Loucy (cell line): ENCODE results near the gene BCAP31.

Experiments
- H2AFZ ChIP-seq: fragments of 200-600 bp; sonication (generic); 2 replicates; pipeline ENCODE4 v1.6.0; 2016; ENCODE audit warnings: antibody characterized with exemption, mild to moderate bottlenecking, low read length, moderate library complexity
- H3F3A ChIP-seq: fragments of 200-600 bp; 2 replicates; pipeline ENCODE4 v1.6.0; 2016; ENCODE audit warnings: antibody characterized with exemption, low read depth, mild to moderate bottlenecking
- H3K27me3 ChIP-seq: fragments of 200-600 bp; sonication (generic); 2 replicates; pipeline ENCODE4 v1.6.1; 2014; ENCODE audit warnings: low read length, mild to moderate bottlenecking; ENCODE audit not compliant: insufficient read depth, poor library complexity, severe bottlenecking
- H3K36me3 ChIP-seq: fragments of 200-600 bp; sonication (generic); 2 replicates; pipeline ENCODE4 v1.6.1; 2016; ENCODE audit warnings: low read length; ENCODE audit not compliant: insufficient read depth
- H3K4me1 ChIP-seq: fragments of 200-600 bp; sonication (generic); 2 replicates; pipeline ENCODE4 v1.5.1; 2014; ENCODE audit warnings: low read length, mild to moderate bottlenecking; ENCODE audit not compliant: insufficient read depth, poor library complexity, severe bottlenecking
- H3K4me2 ChIP-seq: fragments of 200-600 bp; sonication (generic); 2 replicates; pipeline ENCODE4 v1.6.0; 2014; ENCODE audit warnings: antibody characterized with exemption, low read length, low read depth, mild to moderate bottlenecking; ENCODE audit not compliant: poor library complexity, severe bottlenecking
- H3K4me3 ChIP-seq: fragments of 200-600 bp; sonication (generic); 2 replicates; pipeline ENCODE4 v1.5.1; 2014; ENCODE audit warnings: low read length, mild to moderate bottlenecking, mixed read lengths; ENCODE audit not compliant: poor library complexity, severe bottlenecking
- H3K79me2 ChIP-seq: fragments of 200-600 bp; sonication (generic); 2 replicates; pipeline ENCODE4 v1.6.1; 2014; ENCODE audit warnings: low read length; ENCODE audit not compliant: insufficient read depth
- H3K9ac ChIP-seq: fragments of 200-600 bp; sonication (generic); 2 replicates; pipeline ENCODE4 v1.6.0; 2014; ENCODE audit warnings: mild to moderate bottlenecking, low read depth, low read length, moderate library complexity; ENCODE audit not compliant: poor library complexity, severe bottlenecking
- H3K9me2 ChIP-seq: fragments of 200-600 bp; sonication (generic); replicated peaks from 2 replicates; pipeline ENCODE4 v1.6.1; 2016; ENCODE audit warnings: low read depth, low read length, mixed read lengths
- H3K9me3 ChIP-seq: fragments of 200-600 bp; sonication (generic); 2 replicates; pipeline ENCODE4 v1.6.1; 2014; ENCODE audit warnings: mild to moderate bottlenecking, antibody characterized with exemption, low read length, low read depth; ENCODE audit not compliant: insufficient read depth
- H4K20me1 ChIP-seq: fragments of 200-600 bp; sonication (generic); 2 replicates; pipeline ENCODE4 v1.6.0; 2014; ENCODE audit warnings: antibody characterized with exemption, low read length, mild to moderate bottlenecking; ENCODE audit not compliant: insufficient read depth, poor library complexity, severe bottlenecking
- CTCF ChIP-seq: fragments of 200-600 bp; sonication (generic); conservative IDR thresholded peaks from 2 replicates; pipeline ENCODE4 v1.5.1; 2014; ENCODE audit warnings: mild to moderate bottlenecking, antibody characterized with exemption, low read length
- EZH2phosphoT487 ChIP-seq: fragments of 200-600 bp; IDR thresholded peaks from 2 replicates; pipeline ENCODE4 v1.6.1; 2018; ENCODE audit warnings: antibody characterized with exemption, mild to moderate bottlenecking, moderate library complexity, borderline replicate concordance

Gene BCAP31

GRCh38 chrX:153670748-153671588, 53.2 kb downstream of the BCAP31 start:
- no peaks in the 10 kb centered on the region for H3K4me1 ChIP-seq
- no peak overlapping the region for H3K9ac ChIP-seq
- no peaks in the 10 kb centered on the region for H3K79me2 ChIP-seq
- H3K4me2 ChIP-seq = no peak overlapping the region
- no peaks in the 10 kb centered on the region for H3K9me2 ChIP-seq
- no peaks in the 10 kb centered on the region for H3K27me3 ChIP-seq
- H3K36me3 ChIP-seq = no peaks in the 10 kb centered on the region
- no peaks in the 10 kb centered on the region for H3F3A ChIP-seq
- H2AFZ ChIP-seq = no peak overlapping the region
- H3K4me3 ChIP-seq = no peak overlapping the region
- TF ChIP-seq CTCF (no peak), EZH2phosphoT487 (no peak)
- H4K20me1 ChIP-seq = no peaks in the 10 kb centered on the region
- no peaks in the 10 kb centered on the region for H3K9me3 ChIP-seq

DNA sequence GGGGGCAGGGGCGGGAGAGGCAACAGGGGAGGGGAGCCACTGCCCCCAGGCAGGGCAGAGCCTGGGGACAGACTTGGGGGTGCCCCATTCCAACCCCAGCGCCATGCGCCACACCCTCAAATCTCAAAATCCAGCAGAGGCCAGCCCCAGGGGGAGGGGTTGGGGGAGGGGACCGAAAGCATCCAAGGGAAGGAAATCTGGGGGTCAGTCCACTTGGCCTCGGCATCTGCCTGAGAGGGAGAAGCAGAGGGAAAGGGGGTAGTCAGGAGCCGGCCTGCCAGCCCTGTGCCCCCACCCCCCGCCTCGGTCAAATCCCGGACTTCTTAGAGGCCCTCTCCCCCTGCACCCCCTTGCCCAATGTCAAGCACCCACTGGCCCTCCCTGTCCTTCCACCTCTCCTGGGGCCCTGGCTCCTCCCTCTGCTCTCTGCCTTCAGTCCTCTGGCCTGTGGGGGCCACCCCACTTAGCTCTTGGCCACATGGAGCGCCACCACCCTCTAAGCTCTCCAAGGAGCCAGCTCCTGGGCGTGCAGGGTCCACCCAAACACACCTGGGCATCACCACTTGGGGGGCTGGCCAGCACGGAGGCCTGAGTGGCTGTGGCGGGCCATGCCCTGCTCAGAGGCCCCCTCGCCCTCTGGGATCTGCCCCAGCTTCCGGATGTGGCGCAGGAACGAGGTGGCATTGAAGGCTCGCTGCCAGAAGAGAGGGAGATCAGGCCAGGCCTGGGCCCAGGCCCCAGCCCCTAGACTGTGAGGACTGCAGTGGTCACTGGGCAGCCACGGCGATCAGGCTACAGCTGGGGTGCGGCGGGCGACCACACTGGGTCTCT, 54.1 kb downstream of the BCAP31 start:
- no peak overlapping the region for H3K4me2 ChIP-seq
- no peak overlapping the region for H3K9ac ChIP-seq
- no peaks in the 10 kb centered on the region for H3F3A ChIP-seq
- TF ChIP-seq CTCF (no peak), EZH2phosphoT487 (no peak)
- no peaks in the 10 kb centered on the region for H3K4me1 ChIP-seq
- H3K4me3 ChIP-seq = no peak overlapping the region
- no peaks in the 10 kb centered on the region for H3K27me3 ChIP-seq
- H3K36me3 ChIP-seq = no peaks in the 10 kb centered on the region
- H3K9me2 ChIP-seq = no peaks in the 10 kb centered on the region
- no peaks in the 10 kb centered on the region for H3K79me2 ChIP-seq
- no peaks in the 10 kb centered on the region for H3K9me3 ChIP-seq
- H2AFZ ChIP-seq = no peak overlapping the region
- H4K20me1 ChIP-seq = no peaks in the 10 kb centered on the region

DNA sequence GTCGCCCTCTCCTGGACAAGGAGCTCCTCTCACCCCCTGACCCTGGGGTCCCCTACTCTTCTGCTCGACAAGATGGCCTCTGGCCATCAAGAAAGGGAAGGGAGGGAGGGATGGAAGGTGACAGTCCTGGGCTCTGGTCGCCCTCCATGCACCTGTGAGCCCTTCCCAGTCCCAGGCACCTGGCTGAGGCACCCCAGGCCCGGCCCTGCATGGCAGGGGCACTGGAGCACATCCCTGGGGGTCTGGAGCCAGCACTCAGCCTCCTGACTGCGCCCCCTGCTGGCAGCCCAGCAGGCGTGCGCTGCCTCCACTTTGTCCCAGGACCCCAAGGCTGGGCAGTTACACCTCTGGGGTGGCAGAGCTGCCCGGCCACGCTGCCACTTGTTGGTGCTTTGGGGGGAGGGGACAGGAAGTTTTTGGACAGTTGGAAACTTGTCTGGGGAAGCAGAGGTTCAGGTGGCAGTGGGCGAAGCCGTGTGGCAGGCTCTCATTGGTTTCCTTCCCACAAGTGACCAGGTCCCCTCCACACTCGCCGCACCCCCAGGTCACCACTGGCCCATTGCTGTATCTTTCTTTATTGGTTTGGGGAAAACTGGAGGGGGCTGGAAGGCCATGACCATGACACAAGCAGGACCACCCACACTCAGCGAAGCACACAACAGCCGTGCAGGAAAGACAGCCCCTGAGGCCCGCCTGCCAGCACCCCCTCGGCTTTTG, 54.9 kb downstream of the BCAP31 start:
- Histone ChIP-seq H3K79me2 (no peaks in the 10 kb centered on the region), H3F3A (no peaks in the 10 kb centered on the region), H3K27me3 (no peaks in the 10 kb centered on the region), H4K20me1 (no peaks in the 10 kb centered on the region), H2AFZ (peak overlapping the region; percentile 64; the same call in 1 of the 2 replicates), H3K9me2 (no peaks in the 10 kb centered on the region), H3K9me3 (no peaks in the 10 kb centered on the region), H3K4me2 (no peak overlapping the region), H3K4me3 (no peak overlapping the region), H3K9ac (no peak overlapping the region), H3K36me3 (no peaks in the 10 kb centered on the region), H3K4me1 (no peaks in the 10 kb centered on the region)
- peak; percentile 76 for TF ChIP-seq CTCF
- no peak for TF ChIP-seq EZH2phosphoT487
